ENCODE measurements around the gene ARHGAP29. TPM values are rescaled to one million over a fixed set of nuclear protein-coding genes. Genes with fewer than 3 reads are reported as not detected.
"Not testable (repeated sequence)": the region's sequence is repeated elsewhere in the genome, so short reads cannot be mapped to it uniquely, and the experiment has no call there.

Gene ARHGAP29
- total RNA-seq, 1 donor from 2014 or later: 66.5 TPM

GRCh38 chr1:94182191-94182590 is 55.2 kb downstream of the ARHGAP29 start:
- no peak for DNase-seq
- Histone ChIP-seq H3K4me1 (no peaks in the 10 kb centered on the region), H3K9me3 (no peaks in the 10 kb centered on the region), H3K27me3 (no peaks in the 10 kb centered on the region), H3K27ac (no peak overlapping the region), H3K36me3 (peaks cover 88% of the 10 kb centered on the region), H3K4me3 (no peak overlapping the region)
- no peak for TF ChIP-seq CTCF (IDR thresholded peaks at IDR 0.05)
- no peak for ATAC-seq
- intact Hi-C loops (cut with DNase I): no loop called here

- no peak for TF ChIP-seq CTCF (IDR thresholded peaks at IDR 0.05)
- DNase-seq: no peak
- intact Hi-C loops (cut with DNase I): no loop called here
Measured at GRCh38 chr1:94180650-94181049, 56.7 kb downstream of the ARHGAP29 start.

GRCh38 chr1:94178901-94179300 is 58.5 kb downstream of the ARHGAP29 start:
- H3K27ac ChIP-seq: no peak overlapping the region
- H3K4me3 ChIP-seq: no peak overlapping the region
- peaks cover 92% of the 10 kb centered on the region for H3K36me3 ChIP-seq
- H3K9me3 ChIP-seq: no peaks in the 10 kb centered on the region
- no peaks in the 10 kb centered on the region for H3K4me1 ChIP-seq
- ATAC-seq: no peak
- no peak for DNase-seq
- intact Hi-C loops (cut with DNase I): no loop called here
- TF ChIP-seq CTCF (IDR thresholded peaks at IDR 0.05): no peak
- H3K27me3 ChIP-seq: no peaks in the 10 kb centered on the region

More at GRCh38 chr1:94180650-94181049, 56.7 kb downstream of the ARHGAP29 start:
- H3K4me1 ChIP-seq: no peaks in the 10 kb centered on the region
- H3K27ac ChIP-seq: no peak overlapping the region
- H3K9me3 ChIP-seq: no peaks in the 10 kb centered on the region
- no peaks in the 10 kb centered on the region for H3K27me3 ChIP-seq
- no peak for ATAC-seq
- H3K4me3 ChIP-seq: no peak overlapping the region
- peaks cover 93% of the 10 kb centered on the region for H3K36me3 ChIP-seq

GRCh38 chr1:94169126-94169525 is 68.3 kb downstream of the ARHGAP29 start:
- Histone ChIP-seq H3K4me3 (no peak overlapping the region), H3K27me3 (no peaks in the 10 kb centered on the region), H3K27ac (no peak overlapping the region), H3K9me3 (no peaks in the 10 kb centered on the region), H3K4me1 (no peaks in the 10 kb centered on the region), H3K36me3 (peaks cover 16% of the 10 kb centered on the region)
- DNase-seq (no peak), ATAC-seq (no peak)
- TF ChIP-seq CTCF (IDR thresholded peaks at IDR 0.05): no peak
- intact Hi-C loops (cut with DNase I): no loop called here

GRCh38 chr1:94165843-94166242 is 71.5 kb downstream of the ARHGAP29 start:
- no peak for DNase-seq
- Histone ChIP-seq H3K4me3 (no peak overlapping the region), H3K4me1 (no peaks in the 10 kb centered on the region), H3K9me3 (no peaks in the 10 kb centered on the region), H3K27me3 (no peaks in the 10 kb centered on the region), H3K36me3 (peaks cover 4% of the 10 kb centered on the region), H3K27ac (no peak overlapping the region)
- no peak for ATAC-seq
- TF ChIP-seq CTCF (IDR thresholded peaks at IDR 0.05): no peak
- intact Hi-C loops (cut with DNase I): no loop called here

GRCh38 chr1:94164885-94165284 is 72.5 kb downstream of the ARHGAP29 start:
- intact Hi-C loops (cut with DNase I); H3K4me1 ChIP-seq; H3K36me3 ChIP-seq; H3K27me3 ChIP-seq; H3K27ac ChIP-seq; H3K4me3 ChIP-seq; ATAC-seq; H3K9me3 ChIP-seq; DNase-seq: not testable (repeated sequence)

GRCh38 chr1:94164121-94164520 is 73.3 kb downstream of the ARHGAP29 start:
- H3K36me3 ChIP-seq; H3K4me1 ChIP-seq; ATAC-seq; H3K9me3 ChIP-seq; intact Hi-C loops (cut with DNase I); H3K4me3 ChIP-seq; DNase-seq; H3K27me3 ChIP-seq; H3K27ac ChIP-seq: not testable (repeated sequence)

GRCh38 chr1:94163249-94163648 is 74.1 kb downstream of the ARHGAP29 start:
- H3K4me1 ChIP-seq; ATAC-seq; H3K27me3 ChIP-seq; H3K4me3 ChIP-seq; H3K36me3 ChIP-seq; DNase-seq; H3K27ac ChIP-seq; intact Hi-C loops (cut with DNase I); H3K9me3 ChIP-seq: not testable (repeated sequence)
